Left renal cortex interstitium (tissue), 4 donors: Measurements from ENCODE around the gene CHKA. TPM values are rescaled to one million over a fixed set of nuclear protein-coding genes. Genes with fewer than 3 reads are reported as not detected.

Source experiments
- DNase-seq, 4 donors: peaks; one replicate each; pipeline ENCODE4 v3.0.0-alpha.2; 2013; ENCODE audit warnings: low read depth in 4 of 4, low spot score in 2 of 4, missing footprints in 1 of 4
- polyA plus RNA-seq, 4 donors: library from polyadenylated mRNA; unstranded; fragments of 120-200 nt; gene quantifications; one replicate each; pipeline ENCODE4 v1.2.1, GENCODE V29; 2013; ENCODE audit not compliant: insufficient read length in 4 of 4

The CHKA gene
- polyA plus RNA-seq, 4 donors = 27.7 to 56.6 (median 37.0) TPM

GRCh38 chr11:68077617-68078582 lies 43.3 kb downstream of the CHKA start:
- DNase-seq = no peak

GRCh38 chr11:68076371-68077042 lies 44.7 kb downstream of the CHKA start:
- DNase-seq = no peak

GRCh38 chr11:68074584-68075352 lies 46.4 kb downstream of the CHKA start:
- no peak for DNase-seq

- no peak for DNase-seq
Measured at GRCh38 chr11:68071281-68072048, 49.7 kb downstream of the CHKA start.

- no peak for DNase-seq
Measured at GRCh38 chr11:68067991-68068390, 53.2 kb downstream of the CHKA start.

GRCh38 chr11:68066742-68067141 lies 54.4 kb downstream of the CHKA start:
- DNase-seq = no peak

GRCh38 chr11:68065841-68066240 lies 55.3 kb downstream of the CHKA start:
- DNase-seq = no peak

GRCh38 chr11:68064926-68065325 lies 56.3 kb downstream of the CHKA start:
- no peak for DNase-seq

- no peak for DNase-seq
Measured at GRCh38 chr11:68061508-68061907, 59.7 kb downstream of the CHKA start.

- no peak for DNase-seq
Measured at GRCh38 chr11:68057807-68058206, 63.4 kb downstream of the CHKA start.

- DNase-seq = no peak
Measured at GRCh38 chr11:68056317-68057285, 64.6 kb downstream of the CHKA start.

- DNase-seq = no peak
Measured at GRCh38 chr11:68053981-68054812, 67.0 kb downstream of the CHKA start.

- DNase-seq = no peak
Measured at GRCh38 chr11:68053117-68053516, 68.1 kb downstream of the CHKA start.

GRCh38 chr11:68052137-68052873 lies 68.9 kb downstream of the CHKA start:
- no peak for DNase-seq

- no peak for DNase-seq
Measured at GRCh38 chr11:68051191-68052136, 69.7 kb downstream of the CHKA start.

GRCh38 chr11:68050371-68050841 lies 70.8 kb downstream of the CHKA start:
- DNase-seq = no peak
